AG09319 (cell line): Measurements from ENCODE around the gene PLA1A.

ENCODE experiments used
- DNase-seq: peaks from one replicate; pipeline ENCODE4 v3.0.0-alpha.2; 2010; ENCODE audit warnings: low read depth; ENCODE audit errors: extremely low read depth
- TF ChIP-seq, protein P1 (sequence below): IDR thresholded peaks from 2 replicates; pipeline ENCODE4 v1.5.1; 2011; ENCODE audit warnings: low read depth, mild to moderate bottlenecking, inconsistent platforms, low read length, moderate library complexity

The PLA1A gene

DNA sequence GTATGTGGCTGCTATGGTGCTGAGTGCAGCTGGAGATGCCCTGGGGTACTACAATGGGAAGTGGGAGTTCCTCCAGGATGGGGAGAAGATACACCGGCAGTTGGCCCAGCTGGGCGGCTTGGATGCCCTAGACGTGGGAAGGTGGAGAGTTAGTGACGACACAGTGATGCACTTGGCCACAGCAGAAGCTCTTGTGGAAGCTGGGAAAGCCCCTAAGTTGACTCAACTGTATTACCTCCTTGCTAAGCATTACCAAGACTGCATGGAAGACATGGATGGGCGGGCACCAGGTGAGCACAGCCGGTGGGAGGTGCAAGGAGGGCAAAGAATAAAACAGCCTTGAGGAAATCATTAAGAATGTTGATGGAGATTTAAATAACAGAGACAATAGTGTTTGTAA, 15.5 kb upstream of the PLA1A start:
- TF ChIP-seq, protein P1, sequence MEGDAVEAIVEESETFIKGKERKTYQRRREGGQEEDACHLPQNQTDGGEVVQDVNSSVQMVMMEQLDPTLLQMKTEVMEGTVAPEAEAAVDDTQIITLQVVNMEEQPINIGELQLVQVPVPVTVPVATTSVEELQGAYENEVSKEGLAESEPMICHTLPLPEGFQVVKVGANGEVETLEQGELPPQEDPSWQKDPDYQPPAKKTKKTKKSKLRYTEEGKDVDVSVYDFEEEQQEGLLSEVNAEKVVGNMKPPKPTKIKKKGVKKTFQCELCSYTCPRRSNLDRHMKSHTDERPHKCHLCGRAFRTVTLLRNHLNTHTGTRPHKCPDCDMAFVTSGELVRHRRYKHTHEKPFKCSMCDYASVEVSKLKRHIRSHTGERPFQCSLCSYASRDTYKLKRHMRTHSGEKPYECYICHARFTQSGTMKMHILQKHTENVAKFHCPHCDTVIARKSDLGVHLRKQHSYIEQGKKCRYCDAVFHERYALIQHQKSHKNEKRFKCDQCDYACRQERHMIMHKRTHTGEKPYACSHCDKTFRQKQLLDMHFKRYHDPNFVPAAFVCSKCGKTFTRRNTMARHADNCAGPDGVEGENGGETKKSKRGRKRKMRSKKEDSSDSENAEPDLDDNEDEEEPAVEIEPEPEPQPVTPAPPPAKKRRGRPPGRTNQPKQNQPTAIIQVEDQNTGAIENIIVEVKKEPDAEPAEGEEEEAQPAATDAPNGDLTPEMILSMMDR: no peak
- no peak for DNase-seq

DNA sequence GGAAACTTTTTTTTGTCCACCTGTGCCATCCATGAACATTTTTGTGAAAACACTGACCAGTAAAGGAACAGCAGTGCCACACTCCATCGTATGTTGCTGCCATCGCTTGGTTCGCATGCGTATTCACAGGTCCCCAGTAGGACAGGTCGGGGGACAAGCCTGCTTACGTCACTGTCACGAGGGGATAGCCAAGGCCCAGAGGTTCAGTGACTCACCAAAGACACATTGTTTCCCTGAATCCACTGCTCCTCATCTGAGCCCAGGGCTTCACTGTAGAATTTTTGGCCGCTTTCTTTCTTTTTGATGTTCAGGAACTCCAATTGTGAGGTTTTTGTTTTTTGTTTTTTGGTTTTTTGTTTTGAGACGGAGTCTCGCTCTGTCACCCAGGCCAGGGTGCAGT, 12.5 kb upstream of the PLA1A start:
- TF ChIP-seq, protein P1: no peak
- DNase-seq: no peak

DNA sequence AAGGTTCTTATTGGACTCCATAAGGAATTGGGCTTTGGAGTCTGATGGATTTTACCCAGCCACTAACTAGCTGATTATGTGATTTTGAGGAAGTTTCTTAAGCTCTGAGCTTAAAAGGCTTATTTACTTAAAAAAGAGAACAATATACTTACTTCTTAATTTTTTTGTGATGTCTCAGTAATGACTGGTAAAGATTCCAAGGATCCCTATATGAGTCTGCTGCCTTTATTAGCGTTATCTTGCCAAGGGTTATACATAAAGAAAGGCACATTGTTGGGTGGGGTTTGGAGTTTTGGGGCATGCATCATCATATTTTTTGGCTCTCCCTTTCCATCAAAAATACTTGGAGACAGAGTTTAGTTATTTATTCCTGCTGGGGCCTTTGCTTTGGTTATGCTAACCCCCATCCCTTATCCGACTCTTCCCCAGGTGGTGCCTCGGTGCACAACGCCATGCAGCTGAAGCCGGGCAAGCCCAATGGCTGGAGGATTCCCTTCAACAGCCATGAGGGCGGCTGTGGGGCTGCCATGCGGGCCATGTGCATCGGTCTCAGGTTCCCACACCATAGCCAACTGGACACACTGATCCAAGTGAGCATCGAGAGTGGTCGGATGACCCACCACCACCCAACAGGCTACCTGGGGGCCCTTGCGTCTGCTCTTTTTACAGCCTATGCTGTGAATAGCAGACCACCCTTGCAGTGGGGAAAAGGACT, 11.7 kb upstream of the PLA1A start:
- no peak for DNase-seq
- TF ChIP-seq, protein P1: no peak

DNA sequence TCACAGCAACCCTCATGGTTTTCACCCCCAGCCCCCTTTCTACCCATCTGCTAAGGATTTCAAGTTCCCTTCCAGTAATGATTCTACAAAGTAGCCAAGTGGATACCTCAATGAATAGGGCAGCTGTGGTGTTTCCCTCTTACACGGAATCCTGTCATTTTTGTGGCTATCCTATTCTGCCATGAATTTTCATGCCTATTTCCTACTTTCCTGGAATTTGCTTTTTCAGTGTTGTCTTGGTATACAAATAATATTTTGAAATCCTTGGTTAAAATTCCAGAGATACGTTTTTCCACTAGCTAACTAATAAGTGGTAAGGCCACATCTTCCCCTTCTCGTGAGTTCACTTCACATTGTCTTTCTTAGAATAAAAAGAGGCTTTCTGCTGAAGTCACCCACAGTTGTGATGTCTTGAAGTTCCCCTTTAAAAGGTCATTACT, 10.9 kb upstream of the PLA1A start:
- DNase-seq: no peak
- TF ChIP-seq, protein P1: no peak

DNA sequence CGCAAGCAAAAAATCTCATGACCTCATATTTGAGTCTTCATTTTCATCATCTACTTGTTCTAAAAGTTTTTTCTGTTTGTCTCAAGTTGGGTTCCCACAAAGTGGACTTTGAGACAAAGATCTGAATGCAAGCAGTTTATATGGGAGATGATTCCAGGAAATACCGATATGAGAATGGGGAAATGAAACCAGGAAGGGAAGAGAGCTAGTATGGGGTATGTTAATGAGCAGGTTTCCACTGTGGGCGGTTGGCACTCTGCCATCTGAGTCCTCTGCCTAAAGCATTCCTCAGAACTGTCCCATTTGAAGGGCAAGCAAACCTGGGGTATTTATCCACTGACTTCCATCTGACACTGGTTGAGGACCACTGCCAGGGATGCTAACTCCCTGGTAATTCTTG, 9.6 kb upstream of the PLA1A start:
- TF ChIP-seq, protein P1: no peak
- DNase-seq: no peak

DNA sequence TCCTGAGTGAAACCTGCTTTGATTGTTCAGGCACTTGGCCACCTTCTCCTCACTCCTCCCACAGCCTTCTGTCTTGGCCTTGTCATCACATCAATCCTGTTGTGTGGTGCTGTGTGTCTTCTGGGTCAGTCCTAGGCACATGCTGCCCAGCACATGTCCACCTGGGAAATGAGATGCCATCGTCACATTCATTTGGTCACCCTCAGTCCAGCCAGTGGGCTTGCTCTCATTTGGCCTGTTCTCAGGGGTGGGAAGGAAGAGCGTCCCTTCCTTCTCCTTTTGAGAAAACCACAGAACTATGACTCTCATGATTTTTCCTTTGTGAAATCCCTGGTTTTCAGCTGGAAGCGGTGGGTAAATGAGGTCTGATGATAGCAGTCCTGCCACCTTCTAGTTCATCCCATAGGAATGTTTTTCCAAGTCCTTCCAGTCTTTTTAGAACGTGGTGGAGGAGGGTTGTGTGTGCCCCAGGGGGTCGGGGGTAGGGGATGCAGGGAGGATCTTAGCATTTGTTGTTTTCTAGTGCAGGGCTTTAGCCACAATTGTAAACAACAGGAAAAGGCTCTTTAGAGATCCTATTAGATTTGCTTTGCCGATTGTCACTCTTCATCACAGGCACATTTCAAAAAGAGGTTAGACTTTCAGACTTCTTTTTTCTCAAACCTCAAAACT, 8.4 kb upstream of the PLA1A start:
- DNase-seq: no peak
- TF ChIP-seq, protein P1: no peak

DNA sequence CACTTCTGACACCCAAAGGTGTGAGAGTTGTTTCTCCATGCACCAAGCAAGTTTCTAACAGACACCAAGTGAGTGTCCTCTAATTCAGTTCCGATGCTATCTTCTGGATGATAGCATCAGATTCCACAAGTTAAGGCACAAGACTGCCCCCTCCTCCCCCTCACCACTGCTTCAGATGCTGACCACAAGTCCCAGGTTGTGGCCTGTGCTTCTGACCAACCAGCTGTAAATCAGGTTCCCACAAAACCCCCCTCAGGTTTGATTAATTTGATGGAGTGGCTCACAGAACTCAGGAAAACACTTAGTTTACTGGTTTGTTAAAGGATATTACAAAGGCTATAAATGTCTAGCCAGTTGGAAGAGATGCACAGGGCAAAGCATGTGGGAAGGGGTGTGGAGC, 7.0 kb upstream of the PLA1A start:
- TF ChIP-seq, protein P1: no peak
- DNase-seq: no peak
